ENCODE results near the gene CTCF.
A peak's percentile ranks its signal among the peaks of the same experiment; 100 is the strongest.

Gene CTCF

GRCh38 chr16:67534431-67534830 is 27.9 kb upstream of the CTCF start:
- DNase-seq, result no peak

- DNase-seq, result no peak
Measured at GRCh38 chr16:67535201-67535600, 27.1 kb upstream of the CTCF start.

DNA sequence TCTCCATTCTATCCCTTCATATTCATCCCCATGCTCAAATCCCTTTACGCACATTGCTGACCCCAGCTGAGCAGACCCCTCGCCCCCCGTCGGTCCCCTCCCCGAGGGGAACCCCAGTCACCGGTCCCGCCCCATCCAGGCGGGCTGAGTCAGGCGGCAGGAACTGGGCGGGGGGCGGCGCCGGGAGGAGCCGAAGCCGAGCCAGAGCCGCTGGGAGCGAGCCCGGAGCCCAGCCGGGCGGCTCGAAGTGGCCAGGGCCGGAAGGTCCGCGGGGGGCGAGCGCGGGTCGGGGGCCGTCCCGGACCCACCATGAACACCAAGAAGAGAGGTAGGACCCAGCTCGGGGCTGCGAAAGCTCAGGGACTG is 25.1 kb upstream of the CTCF start:
- DNase-seq, result no peak

GRCh38 chr16:67537636-67538591 is 24.4 kb upstream of the CTCF start:
- peak; percentile 43 for DNase-seq

DNA sequence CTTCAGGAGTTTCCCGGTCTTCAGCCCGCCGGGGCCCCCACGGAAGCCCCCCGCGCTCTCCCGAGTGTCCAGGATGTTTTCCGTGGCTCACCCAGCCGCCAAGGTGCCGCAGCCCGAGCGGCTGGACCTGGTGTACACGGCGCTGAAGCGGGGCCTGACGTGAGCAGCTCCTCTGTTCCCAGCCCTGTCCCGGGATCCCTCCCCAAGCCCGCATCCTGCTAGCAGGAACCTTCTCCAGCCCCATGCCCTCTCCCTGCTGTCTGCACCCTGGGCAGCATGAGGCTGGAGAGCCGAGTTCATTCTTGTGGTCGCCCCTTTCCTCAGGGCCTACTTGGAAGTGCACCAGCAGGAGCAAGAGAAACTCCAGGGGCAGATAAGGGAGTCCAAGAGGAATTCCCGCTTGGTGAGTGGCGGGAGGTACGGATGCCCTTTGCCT is 23.6 kb upstream of the CTCF start:
- no peak for DNase-seq

DNA sequence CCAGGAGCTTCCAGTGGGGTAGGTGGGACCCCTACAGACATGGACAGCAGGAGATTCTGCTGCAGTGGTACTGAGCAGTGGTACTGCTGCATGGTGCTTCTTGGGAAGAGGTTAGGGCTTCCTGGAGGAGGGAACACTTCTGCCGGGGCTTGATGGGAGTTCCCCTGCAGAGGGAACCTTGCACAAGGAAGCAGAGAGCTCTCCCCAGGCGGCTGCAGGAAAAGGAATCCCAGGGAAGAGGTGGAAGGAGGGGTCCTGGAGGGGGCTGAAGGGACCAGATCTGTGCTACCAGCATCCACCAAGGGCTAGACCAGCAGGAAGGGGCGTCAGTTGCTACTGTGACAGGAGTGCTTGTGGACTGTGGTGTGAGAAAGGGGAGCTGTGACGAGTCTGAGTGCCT is 23.1 kb upstream of the CTCF start:
- DNase-seq, result no peak

DNA sequence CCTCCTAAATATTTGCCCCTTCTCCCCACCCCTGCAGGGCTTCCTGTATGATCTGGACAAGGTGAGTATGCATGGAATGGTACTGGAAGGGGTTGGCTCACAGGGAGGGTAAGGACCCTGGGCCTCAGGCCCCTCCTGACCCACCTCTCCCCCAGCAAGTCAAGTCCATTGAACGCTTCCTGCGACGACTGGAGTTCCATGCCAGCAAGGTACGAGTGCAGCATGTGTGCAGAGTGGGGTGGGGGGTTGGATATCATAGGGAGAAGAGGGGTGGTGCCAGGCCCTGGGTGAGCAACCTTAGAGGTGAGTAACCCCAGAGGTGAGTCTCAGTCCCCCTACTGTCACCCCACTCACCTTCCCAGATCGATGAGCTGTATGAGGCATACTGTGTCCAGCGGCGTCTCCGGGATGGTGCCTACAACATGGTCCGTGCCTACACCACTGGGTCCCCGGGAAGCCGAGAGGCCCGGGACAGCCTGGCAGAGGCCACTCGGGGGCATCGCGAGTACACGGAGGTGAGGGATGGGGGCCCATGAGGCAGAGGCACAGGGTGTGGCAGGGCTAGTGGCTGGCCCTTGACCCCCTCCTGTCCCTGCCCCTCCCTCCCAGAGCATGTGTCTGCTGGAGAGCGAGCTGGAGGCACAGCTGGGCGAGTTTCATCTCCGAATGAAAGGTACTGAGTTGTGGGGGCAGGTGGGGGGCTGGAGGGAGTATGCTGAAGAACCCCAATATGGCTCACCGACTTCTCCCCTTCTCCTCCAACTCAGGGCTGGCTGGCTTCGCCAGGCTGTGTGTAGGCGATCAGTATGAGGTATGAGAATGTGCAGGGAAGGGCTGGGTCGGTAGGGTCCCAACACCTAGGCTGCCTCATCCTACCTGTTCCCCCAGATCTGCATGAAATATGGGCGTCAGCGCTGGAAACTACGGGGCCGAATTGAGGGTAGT is 22.4 kb upstream of the CTCF start:
- DNase-seq, result no peak

DNA sequence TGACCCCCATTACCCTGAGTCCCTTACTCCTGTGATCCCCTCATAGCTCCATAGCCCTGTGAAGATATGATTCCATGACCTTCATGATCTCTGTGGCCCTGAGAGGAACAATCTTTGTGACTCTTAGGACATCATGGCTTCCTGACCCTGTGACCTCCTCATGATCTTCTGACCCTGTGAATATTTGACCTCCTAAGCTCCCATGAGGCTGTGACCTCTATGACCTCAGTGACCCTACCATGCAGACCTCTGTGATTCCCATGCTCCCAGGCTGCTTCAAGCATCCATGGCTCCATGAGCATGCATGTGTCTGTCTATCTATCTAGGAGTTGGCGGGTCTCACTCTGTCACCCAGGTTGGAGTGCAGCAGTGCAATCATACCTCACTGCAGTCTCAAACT is 21.6 kb upstream of the CTCF start:
- DNase-seq, result no peak

DNA sequence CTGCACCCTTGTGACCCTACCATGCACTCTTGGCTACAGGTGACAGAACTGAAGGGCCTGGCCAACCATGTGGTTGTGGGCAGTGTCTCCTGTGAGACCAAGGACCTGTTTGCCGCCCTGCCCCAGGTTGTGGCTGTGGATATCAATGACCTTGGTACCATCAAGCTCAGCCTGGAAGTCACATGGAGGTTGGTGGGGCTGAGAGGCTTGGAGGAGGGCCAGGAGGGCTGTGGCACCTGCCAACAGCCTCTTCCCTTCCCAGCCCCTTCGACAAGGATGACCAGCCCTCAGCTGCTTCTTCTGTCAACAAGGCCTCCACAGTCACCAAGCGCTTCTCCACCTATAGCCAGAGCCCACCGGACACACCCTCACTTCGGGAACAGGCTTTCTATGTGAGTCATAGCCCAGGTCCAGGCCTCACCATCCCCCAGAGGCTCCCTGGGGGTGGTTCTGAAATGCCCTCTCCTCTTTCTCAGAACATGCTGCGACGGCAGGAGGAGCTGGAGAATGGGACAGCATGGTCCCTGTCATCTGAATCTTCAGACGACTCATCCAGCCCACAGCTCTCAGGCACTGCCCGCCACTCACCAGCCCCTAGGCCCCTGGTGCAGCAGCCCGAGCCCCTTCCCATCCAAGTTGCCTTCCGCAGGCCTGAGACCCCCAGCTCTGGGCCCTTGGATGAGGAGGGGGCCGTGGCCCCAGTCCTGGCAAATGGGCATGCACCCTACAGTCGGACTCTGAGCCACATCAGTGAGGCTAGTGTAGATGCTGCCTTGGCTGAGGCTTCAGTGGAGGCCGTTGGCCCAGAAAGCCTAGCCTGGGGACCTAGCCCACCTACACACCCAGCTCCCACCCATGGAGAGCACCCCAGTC is 20.7 kb upstream of the CTCF start:
- no peak for DNase-seq

- DNase-seq, result peak; percentile 73
Measured at GRCh38 chr16:67542464-67542863, 19.9 kb upstream of the CTCF start.

GRCh38 chr16:67543036-67543435 is 19.3 kb upstream of the CTCF start:
- DNase-seq, result no peak

- DNase-seq, result no peak
Measured at GRCh38 chr16:67543582-67543981, 18.7 kb upstream of the CTCF start.

GRCh38 chr16:67544329-67544841 is 17.9 kb upstream of the CTCF start:
- DNase-seq, result no peak

- no peak for DNase-seq
Measured at GRCh38 chr16:67544844-67545664, 17.3 kb upstream of the CTCF start.

- no peak for DNase-seq
Measured at GRCh38 chr16:67545665-67546024, 16.7 kb upstream of the CTCF start.

GRCh38 chr16:67546091-67546501 is 16.2 kb upstream of the CTCF start:
- no peak for DNase-seq

GRCh38 chr16:67546761-67547422 is 15.4 kb upstream of the CTCF start:
- peak; percentile 67 for DNase-seq

DNA sequence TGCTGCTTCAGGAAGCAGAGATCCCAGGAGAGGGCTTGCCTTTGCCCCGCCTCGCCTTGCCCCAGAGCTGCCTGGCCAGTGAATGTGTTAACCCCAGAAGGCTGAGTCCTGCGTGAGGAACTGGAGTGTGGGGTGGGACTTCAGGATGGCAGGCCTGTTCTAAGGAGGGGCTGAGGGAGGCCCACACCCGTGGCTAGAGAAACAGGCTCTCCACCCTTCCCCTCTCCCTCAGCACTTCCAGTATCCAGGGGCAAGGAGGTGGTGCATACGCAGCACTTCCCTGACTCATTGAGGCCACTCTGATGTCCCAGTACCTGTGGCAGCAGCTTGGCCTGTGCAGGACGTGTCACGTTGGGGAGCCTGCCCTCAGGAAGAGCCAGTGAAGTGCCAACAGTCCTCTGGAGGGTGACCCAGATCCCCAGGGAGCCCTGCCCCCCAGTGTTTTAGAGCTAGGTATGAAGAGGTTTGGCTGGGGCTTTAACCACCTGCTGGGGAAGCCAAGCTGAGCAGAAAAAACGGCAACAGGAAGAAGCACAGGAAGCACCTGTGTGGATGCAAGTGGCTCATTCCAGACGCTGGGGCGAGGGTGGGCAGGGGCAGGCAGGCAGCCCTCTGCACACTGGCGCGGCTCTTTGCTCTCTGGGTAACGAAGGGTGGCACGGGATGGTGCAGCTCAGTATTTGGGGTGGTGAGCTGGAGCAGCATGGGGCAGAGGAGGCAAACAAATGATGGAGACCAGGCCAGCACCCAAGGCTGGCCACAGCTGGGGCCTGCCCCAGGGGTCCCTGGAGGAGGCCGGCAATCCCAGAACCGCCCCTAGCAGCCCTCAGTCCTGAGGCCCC is 14.7 kb upstream of the CTCF start:
- DNase-seq, result no peak

GRCh38 chr16:67548265-67549126 is 13.8 kb upstream of the CTCF start:
- DNase-seq, result no peak
